Retina (tissue), 1 donor: Measurements from ENCODE around the gene NOS1AP.
A peak's percentile ranks its signal among the peaks of the same experiment; 100 is the strongest.

Experiments
- DNase-seq: peaks from one replicate; pipeline ENCODE4 v3.0.0-alpha.2; 2016

NOS1AP gene

GRCh38 chr1:162304736-162305135 is 235.2 kb downstream of the NOS1AP start:
- no peak for DNase-seq

GRCh38 chr1:162305969-162306368 is 236.5 kb downstream of the NOS1AP start:
- no peak for DNase-seq

GRCh38 chr1:162310337-162310736 is 240.8 kb downstream of the NOS1AP start:
- no peak for DNase-seq

- DNase-seq, result no peak
Measured at GRCh38 chr1:162314206-162314605, 244.7 kb downstream of the NOS1AP start.

- no peak for DNase-seq
Measured at GRCh38 chr1:162315673-162316072, 246.2 kb downstream of the NOS1AP start.

GRCh38 chr1:162316187-162316586 is 246.7 kb downstream of the NOS1AP start:
- no peak for DNase-seq

- no peak for DNase-seq
Measured at GRCh38 chr1:162317621-162318020, 248.1 kb downstream of the NOS1AP start.

- DNase-seq, result no peak
Measured at GRCh38 chr1:162319493-162320175, 250.1 kb downstream of the NOS1AP start.

- DNase-seq, result no peak
Measured at GRCh38 chr1:162321809-162322422, 252.4 kb downstream of the NOS1AP start.

GRCh38 chr1:162323023-162323422 is 253.5 kb downstream of the NOS1AP start:
- no peak for DNase-seq

GRCh38 chr1:162324396-162324795 is 254.9 kb downstream of the NOS1AP start:
- no peak for DNase-seq

GRCh38 chr1:162326559-162326958 is 257.1 kb downstream of the NOS1AP start:
- no peak for DNase-seq

GRCh38 chr1:162327144-162327787 is 257.8 kb downstream of the NOS1AP start:
- no peak for DNase-seq

- no peak for DNase-seq
Measured at GRCh38 chr1:162327788-162328165, 258.3 kb downstream of the NOS1AP start.

- DNase-seq, result no peak
Measured at GRCh38 chr1:162328512-162328911, 259.0 kb downstream of the NOS1AP start.

GRCh38 chr1:162329826-162330225 is 260.3 kb downstream of the NOS1AP start:
- no peak for DNase-seq

- DNase-seq, result no peak
Measured at GRCh38 chr1:162333991-162334390, 264.5 kb downstream of the NOS1AP start.

GRCh38 chr1:162335126-162335525 is 265.6 kb downstream of the NOS1AP start:
- DNase-seq, result no peak

GRCh38 chr1:162336621-162337285 is 267.3 kb downstream of the NOS1AP start:
- DNase-seq, result peak; percentile 76

GRCh38 chr1:162342452-162342983 is 273.0 kb downstream of the NOS1AP start:
- no peak for DNase-seq

GRCh38 chr1:162343470-162343869 is 274.0 kb downstream of the NOS1AP start:
- no peak for DNase-seq

GRCh38 chr1:162347281-162347680 is 277.8 kb downstream of the NOS1AP start:
- DNase-seq, result no peak

GRCh38 chr1:162349635-162350330 is 280.3 kb downstream of the NOS1AP start:
- no peak for DNase-seq
